NCI-H2107 treated with DMSO at 0.1 percent for 48 hours (cell line): ENCODE results near the gene NFYC.
A peak's percentile ranks its signal among the peaks of the same experiment; 100 is the strongest.

ENCODE experiments used
- DNase-seq: peaks from one replicate; lab custom pipeline; 2025; ENCODE audit not compliant: unreplicated experiment; lab: John Stamatoyannopoulos, UW

Gene NFYC

DNA sequence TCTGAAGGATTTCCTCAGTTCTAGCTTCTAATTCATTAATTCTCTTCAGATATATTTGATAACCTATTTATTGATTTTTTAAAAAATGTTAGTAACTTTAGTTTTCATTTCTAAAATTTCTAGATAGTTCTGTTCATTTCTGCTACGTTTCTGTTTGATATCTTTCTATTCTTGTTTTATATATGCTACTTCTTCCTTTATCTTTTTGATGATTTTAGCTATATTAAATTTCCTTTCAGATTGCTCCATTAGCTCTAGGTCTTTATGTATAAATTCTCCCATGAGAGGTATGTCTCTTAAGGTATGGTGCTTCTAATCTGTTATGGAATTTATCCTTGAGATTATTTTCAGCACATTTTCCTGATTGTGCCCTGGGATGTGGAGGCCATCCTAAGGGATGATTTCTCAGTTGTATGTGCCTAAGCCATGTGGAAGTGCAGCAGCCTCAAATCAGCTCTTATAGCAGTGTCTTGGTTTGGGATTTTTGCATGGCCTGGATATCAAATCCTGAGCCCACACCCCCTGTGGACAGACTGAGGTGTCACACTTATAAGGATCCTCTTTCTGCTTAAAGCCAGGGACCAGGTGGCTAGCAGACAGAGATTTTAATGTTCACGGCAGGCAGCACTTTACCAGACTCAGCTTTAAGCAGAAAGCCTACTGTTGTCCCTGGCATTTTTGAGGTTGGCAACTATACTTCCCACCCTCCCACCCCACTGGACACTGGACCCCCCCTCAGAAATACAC, 85.9 kb downstream of the NFYC start:
- DNase-seq = no peak

DNA sequence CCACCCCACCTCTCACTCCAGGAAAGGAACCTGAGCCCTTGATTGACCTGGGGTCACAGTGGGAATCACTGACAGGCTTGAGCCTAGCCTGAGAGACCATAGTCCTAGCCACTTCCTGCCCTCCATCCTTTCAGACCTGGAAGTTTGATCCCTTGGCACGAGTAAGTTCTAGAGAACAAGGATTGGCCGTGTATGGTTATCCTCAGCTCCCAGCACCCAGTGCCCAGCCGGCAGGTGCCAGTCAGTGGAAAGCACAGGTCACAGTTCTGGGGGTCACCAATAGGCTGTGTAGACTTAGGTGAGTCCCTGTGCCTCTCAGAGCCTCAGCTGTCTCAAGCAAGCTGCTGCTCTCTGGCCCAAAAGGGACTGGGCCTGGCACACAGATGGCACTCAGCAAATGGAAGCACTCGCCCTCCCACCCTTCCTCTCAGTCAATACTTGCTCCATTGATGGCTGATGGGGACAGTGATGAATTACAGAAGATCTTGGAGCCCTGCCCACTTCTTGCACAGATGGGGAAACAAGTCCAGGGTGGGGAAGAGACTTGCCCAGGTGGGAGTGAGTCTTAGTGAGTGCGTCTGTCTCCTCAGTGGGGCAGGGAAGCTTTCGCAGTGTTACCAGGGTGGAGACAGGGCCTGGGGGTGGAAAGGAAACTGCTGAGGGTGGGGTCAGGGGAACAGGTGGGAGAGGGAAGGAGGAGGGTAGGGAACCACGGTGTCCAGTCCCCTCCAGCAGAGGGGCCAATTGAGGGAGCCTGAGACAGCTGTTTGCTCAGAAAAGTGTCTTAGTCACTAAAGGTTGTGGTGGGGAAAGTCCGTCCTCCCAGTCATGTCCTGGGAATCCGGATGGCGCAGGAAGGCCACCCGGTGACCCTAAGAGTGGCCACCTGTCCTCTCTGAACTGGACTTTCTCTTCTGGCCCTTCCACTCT, 89.4 kb downstream of the NFYC start:
- no peak for DNase-seq

DNA sequence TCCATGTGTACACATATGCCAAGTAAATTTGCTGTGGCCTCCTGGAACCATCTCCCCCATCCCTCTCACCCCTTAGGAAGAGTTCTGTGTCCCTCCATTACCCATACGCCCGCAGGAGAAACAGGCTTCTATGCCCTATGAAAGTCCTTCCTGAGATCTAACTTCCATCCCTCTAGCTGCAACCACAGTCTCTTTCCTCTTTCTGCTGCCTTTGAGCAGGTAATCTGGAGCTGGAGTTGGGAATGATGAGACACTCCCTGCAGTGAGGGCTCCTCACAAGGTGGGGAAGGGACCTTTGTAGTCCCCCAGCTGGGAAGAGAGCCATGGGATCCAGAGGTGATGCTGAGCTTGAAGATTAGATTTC, 90.1 kb downstream of the NFYC start:
- no peak for DNase-seq

DNA sequence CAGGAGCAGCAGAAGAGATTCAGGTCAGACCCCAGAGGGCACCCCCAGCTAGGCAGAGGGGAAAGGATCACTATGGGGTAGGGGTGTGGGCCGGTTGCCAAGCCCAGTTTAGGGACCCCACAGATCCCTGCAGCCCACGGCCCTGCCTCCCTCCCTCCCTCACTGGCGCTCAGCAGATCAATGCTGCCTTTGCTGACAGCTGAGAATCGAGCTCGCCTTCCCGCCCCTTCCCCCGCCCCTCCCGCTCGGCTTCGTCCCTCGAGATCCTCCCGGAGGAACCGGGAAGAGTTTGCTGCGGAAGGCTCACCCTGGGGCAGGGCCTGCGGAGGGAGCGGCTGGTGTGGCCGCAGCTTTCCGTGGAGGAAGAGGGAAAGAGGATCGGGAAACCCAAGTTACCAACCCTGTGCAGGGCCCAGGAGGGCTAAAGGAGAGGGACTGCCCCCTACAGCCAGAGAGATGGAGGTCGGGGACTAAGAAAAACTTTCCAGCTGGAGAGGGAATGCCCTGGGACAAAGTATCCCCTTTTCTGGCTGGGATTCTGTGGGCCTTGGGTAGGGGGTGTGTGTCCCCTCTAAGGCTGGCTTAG, 91.0 kb downstream of the NFYC start:
- no peak for DNase-seq

DNA sequence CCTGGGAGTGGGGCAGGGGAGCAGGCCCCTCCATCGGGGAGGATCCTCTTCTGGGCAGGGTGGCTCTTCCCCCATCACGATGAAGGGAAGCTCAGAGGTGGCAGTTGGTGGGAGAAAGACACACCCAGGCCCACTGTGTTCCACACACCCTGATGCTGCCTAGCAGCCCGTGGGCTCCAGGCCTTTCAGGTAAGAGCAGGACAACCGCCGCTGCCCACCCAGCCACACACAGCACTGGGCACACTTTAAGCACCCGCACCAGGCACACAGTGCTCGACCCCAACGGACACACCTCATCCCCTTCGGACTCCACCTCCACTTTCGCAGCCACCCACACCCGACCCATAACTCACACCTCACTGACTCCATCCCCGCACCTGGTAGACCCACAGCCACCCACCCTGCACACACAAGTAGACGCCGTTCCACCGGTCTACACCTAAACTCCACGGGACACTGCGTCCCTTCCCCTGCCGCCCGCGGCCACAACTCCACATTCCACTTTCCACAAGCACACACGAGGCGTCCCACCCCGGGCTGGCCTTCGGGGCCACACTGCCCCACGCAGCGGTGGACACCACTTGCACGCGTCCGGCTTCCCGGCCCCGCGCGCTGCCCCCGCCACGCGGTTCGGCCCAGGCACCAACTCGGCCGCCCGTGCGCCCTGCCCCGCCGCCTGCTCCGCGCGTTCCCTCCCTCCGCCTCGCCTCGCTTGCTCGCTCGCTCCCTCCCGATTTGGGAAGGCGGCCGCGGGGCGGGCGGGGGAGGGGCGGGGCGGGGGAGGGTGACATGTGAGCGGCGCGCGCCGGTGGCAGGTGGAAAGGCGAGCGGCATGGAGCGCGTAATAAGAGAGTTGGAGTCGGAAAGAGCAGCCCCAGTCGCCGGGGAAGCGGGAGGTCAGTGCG, 91.7 kb downstream of the NFYC start, which contains the start of gene KCNQ4:
Gene KCNQ4, plus strand, starts transcription at position 787 of the 905 bp plus-strand sequence. CDS start 307 bp downstream, outside the sequence.
- DNase-seq = peak; percentile 17

DNA sequence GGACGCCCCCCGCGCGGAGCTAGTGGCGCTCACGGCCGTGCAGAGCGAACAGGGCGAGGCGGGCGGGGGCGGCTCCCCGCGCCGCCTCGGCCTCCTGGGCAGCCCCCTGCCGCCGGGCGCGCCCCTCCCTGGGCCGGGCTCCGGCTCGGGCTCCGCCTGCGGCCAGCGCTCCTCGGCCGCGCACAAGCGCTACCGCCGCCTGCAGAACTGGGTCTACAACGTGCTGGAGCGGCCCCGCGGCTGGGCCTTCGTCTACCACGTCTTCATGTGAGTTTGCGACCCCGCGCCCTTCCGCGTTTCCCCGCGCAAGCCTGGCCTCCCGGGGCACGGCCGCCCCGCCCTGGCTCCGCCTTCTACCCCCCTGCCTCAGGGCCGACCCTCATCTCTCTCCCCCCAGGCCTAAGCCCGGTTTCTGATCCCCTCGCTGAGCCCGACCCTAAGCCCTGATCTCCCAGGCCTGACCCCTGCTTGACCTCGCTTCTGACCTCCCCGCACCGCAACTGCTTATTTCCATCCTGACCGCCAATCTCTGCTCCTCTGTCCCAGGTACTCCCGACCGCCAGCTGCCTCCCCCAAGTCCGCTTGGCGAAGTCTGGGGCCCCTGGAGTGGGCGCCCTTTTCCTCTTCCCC, 92.8 kb downstream of the NFYC start:
- no peak for DNase-seq

DNA sequence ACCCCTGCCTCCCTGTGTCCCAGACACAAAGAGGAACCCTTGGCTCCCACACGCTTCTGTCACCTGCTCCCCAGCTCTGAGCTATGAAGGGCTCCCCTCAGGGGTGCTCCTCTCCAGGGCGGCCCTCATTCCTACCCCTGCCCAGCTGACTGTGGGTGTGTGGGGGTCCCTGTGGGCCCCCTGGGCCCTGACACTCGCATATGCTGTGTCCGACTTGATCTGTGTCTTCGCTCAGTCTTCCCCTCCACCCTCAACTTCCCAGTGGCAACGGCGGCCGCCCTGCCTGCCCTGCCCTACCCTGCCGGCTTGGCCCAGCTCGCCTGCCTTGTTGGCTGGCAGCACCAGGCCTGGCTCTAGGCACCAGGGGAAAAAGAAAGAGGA, 93.3 kb downstream of the NFYC start:
- no peak for DNase-seq

DNA sequence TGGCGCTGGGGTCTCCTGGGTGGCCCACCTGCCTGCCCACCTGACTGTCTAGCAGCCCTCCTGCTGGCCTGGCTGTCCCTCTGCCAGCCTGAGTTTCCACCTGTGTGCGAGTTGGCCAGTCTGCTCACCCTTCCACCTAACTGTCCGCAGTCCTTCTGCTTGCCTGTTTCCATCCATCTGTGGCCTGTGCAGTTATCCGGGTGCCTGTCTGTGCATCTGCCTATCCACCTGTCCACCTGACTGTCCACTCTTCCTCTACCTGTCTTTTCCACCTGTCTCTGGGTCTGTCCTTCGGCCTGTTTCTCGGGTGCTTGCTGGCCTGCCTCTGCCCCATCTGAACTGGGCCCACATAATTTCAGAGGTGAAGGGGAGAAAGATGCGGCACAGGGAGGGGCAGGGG, 93.9 kb downstream of the NFYC start:
- no peak for DNase-seq

DNA sequence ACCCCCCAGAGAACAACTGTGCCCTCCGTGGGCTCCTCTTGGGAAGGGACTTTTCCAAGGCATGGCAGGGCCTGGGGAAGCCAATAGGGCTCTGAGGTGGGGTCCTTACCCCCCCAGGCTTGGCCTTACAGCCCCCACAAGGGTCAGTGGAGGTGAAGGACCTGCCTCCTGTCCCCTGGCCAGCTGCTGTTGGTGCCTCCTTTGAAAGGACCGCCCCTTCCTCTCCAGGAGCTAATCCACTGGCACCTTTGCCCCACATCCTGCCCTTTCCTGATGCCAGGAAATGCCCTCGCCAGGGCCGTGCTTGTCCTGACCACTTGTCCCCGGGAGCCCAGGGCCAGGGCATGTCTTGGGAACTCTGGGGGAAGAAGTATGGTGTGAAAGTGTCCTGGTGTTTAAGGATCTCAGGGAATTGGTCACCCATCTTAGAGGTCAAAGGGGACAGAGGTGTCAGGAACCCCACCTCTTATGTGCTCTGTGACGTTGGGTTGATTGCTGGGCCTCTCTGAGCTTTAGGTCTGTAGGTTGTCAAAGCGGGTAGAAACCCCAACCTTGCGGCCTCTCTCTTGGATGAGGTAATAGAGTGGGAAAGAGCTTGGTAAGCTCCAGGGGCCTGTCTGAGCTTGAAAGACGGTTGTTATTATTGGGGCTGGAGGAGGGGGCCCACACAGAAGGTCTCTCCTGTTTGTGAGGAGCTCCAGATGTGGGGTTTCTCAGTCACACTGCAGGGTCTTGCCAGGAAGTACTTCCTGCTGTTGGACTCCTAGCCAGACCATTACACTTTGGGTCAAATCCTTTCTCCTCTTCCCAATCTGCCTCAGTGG, 94.9 kb downstream of the NFYC start:
- DNase-seq = no peak

DNA sequence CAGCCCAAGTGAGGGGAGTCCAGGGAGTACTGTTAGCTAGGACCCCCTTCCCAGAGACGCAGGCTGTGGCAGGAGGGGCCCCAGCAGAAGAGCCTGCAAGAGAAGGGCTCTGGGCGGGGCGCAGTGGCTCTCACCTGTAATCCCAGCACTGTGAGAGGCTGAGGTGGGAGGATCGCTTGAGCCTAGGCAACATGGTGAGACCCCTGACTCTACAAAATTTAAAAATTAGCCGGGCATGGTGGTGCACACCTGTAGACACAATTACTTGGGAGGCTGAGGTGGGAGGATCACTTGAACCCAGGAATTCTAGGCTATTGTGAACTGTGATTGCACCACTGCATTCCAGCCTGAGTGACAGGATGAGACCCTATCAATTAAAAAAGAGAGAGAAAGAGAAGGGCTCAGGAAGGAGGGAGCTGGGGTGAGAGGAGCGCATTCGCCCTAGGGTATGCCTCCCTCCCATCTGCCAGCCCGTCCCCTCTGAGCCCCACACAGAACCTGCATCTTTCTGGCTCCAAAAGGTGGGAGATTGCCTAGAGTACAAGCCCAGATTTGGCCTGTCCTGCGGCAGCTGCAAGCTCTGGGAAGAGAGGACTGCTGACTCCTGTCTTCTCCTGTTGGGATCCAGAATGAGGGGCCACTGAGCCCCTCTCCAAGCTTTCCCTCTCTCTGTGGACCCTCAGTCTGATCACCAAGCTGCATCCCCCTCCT, 95.6 kb downstream of the NFYC start:
- DNase-seq = no peak

DNA sequence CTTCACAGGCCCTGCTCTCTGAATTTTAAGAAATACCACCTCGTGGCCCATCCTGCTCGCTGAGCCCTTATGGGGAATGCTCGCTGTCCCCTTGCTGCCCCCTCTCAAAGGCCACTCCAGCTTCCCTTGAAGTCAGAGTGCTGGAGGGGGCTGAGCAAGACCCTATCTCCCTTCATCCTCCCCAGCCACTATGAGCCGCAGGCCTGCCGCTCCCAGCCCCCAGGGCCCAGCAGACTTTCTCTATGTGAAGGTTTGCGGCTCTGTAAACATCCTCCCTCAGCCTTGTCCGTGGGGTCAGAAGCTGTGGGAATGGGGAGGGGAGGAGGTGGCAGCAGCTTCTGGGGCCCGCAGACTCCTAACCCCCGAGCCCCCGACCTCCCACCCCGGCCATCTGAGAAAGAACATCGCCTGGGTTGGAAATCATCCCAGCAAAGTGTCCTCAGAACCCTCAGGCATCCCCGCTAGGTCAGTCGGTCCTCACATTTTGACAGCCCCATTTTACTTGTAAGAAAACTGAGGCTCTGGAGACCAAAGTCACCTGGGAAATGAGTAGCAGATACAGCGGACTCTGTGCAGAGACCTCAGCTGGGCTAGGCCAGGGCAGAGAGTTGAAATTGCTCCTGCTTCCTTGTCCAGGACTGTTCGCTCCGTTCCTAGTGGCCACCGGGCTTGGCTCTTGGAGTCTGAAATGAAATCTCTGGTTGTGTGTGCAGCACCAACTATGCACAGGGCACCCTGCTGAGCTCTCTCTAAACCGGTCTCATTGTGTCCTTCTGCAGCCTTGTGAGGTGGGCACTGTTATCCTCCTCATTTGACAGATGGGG, 96.4 kb downstream of the NFYC start:
- DNase-seq = no peak

DNA sequence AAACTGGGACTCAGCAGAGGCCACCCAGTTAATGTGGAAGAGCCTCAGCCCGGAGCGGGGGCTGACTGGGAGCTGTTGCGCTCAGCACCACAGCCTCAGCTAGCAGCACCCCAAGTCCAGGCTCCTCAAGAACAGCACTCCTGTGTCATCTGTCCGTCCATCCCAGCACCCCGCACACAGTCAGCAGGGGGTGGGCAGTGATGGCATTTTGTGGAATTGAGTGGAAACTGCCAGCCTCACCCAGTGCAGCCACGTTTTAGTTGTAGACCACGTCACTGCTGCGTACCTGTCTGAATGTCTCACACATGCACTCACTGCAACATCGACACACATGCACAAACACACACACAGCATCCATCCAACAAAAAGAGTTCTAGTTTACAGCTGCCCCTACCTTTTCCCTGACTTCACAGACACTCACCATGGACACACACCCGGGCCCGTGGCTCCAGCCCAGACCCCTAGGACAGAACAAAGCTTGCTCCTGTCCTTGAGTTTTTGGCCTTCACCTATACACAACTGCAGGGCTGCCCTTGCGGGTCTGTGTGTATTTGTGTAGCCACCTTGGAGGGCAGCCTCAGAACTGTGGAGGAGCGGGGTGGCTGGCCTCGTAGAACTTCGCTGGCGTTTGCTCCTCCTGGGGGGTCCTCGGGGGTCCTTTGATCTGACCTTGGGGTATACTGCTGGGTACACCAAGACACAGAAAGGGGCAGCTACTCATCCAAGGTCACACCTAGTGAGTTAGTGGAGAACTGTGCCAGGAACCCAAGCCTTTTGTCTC, 97.2 kb downstream of the NFYC start:
- DNase-seq = no peak

DNA sequence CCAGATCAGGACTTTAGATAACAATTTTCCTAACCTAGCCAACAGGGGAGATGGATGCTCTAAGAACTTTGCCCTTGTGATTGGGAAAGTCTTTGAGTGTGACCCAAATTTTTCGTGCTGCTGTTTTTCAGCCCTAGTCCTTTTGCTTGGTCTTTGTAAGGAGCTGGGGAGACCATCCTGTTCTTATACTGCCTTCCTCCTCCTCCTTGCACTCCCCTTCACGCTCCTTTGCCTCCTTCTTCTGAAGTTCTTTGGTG, 97.8 kb downstream of the NFYC start:
- DNase-seq = no peak

DNA sequence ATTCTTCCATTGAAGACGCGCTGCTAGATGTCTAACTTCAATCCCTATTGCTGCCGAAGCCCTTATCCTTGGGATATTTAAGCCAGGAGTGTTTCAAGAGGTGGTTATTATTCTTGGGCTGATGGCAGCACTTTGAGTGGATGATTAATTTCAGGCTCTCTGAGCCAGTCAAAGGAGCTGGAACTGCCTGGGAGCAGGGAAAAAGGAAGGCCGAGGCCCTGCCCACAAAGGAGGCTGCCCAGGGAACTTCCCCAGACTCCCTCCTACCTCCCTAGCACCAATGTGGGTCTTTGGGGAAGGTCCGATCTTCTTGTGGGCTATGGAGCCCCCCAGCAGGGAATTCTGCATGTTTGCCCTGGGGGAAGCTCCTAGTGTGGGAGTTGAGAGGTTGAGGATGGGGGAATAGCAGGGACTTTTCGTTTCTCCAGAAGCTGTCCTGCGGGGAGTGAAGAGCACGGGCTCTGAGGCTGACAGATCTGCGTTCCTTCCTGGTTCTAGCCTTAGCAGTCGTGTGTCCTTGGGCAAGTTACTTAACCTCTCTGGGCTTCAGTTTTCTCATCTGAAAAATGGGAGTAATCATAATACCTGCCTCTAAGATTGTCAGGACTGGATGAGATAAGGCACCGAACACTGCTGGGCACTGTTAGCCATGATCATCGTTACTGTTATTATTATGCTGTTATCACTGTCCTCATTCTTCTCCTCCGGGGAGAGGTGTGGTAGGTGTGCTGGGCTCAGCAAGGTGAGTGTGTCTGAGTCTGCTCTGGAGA, 98.3 kb downstream of the NFYC start:
- no peak for DNase-seq

DNA sequence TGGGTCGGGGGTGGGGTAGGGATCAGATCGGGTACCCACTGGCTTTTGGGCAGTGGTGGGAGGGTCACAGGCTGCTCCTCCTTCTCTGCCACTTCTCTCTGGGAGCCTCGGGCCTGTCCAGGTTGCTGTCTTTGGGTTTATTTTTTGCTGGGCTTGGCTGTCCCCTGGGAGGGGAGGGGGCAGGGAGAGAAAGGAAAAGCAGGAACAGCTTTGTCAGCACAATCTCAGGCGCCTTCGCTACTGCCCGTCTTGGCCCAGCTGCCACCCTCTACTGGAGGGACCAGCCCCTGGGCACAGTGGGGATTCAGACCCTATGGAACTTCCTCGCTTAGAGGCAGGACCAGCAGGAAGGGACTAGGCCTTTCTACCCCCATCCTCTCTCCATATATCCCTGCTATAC, 100.5 kb downstream of the NFYC start:
- DNase-seq = no peak

DNA sequence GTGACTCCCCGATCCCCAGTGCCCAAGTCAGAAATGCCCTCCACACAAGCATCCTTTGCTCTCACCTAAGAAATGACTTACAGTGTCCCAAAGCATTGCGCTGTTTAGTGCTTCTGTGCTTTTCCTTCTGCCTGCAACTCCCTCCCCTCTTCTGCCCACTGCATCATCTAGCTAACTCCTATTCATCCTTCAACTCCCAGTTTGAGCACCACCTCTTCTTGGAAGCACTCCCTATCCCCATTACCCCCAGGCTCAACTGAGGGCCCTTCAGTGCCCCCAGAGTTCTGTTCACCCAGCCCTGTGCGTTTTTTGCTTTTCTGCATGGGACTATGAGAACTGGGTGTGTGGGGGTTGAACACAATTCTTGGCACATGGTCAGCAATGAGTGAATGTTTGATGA, 102.1 kb downstream of the NFYC start:
- no peak for DNase-seq

DNA sequence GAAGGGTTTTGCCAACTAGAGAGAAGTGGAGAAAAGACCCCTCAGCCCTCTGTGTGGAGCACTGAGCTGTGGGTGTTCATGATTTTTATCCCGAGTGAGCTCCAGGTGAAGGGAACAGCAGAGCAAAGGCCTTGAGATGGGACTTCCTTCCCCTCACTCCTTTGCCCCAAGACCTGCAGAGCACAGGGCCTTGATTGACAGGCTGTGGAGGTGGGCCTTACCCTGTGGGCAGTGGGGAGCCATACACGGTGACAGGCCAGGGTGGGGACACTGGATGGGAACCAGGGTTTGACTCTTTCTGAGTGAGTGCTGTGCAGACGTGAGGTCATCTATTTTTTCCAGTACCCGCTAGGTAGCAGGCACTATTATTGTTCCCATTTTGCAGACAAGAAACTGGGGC, 102.5 kb downstream of the NFYC start:
- DNase-seq = no peak
